ENCODE results near the gene CFTR. TPM values are rescaled to one million over a fixed set of nuclear protein-coding genes. Genes with fewer than 3 reads are reported as not detected.

The CFTR gene
- total and polyA plus RNA-seq, 9 of the 15 experiments (the other 6 are each of a cell fraction or from before 2014, with no cell fraction given) = 0.20 TPM; not detected in 8

DNA sequence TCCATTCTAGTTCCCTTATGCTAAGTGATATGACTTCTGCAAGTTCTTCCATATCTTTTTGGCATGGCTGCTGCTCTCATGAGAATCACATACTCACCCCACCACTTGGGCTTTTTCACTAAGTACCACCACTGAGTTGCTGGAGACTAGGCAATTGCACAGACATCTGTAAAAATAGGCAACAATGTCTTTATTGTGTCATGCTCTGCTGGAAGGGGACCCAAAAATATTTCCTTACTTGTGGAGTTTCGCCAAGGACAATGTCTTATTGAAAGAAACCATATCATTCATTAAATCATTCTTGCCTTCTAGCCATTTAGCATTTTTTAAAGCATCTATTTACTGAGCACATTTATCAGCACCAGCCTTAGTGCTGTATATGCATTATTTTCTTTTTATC, 35.2 kb upstream of the CFTR start:
- FAIRE-seq (no peak), ATAC-seq (no peak), DNase-seq (ENCODE audit: extremely low read depth in 1 of 4, low spot score in 3 of 4) (no peak)
- H3K9me1 ChIP-seq (ENCODE audit: control insufficient read depth, insufficient read depth, low read length) = no peaks in the 10 kb centered on the region
- ChIA-PET POLR2A (no interaction called here), CTCF (ENCODE audit: low intra/inter-chr PET ratio) (no interaction called here)
- no peak overlapping the region for H2AFZ ChIP-seq (ENCODE audit: low read depth, low read length)
- no peaks in the 10 kb centered on the region for H3K36me3 ChIP-seq (ENCODE audit: control insufficient read depth, insufficient read depth, low read length)
- H3K9me3 ChIP-seq (replicated peaks; ENCODE audit: control insufficient read depth, insufficient read depth, low read depth, low read length) = no peaks in the 10 kb centered on the region
- H3K79me2 ChIP-seq (ENCODE audit: control insufficient read depth, insufficient read depth, low read length) = no peaks in the 10 kb centered on the region
- TF ChIP-seq RUNX1 (IDR thresholded peaks at IDR 0.05; ENCODE audit: low read depth) = no peak
- TF ChIP-seq POLR2G (IDR thresholded peaks at IDR 0.05; ENCODE audit: low read depth, low read length) = no peak
- no peak for TF ChIP-seq COPS2 (conservative IDR thresholded peaks at IDR 0.05)
- no peak for TF ChIP-seq KDM4B (IDR thresholded peaks at IDR 0.05; ENCODE audit: borderline replicate concordance in 2 of 2, low read depth in 1 of 2)
- TF ChIP-seq CHCHD3 (CRISPR knock-in tag; IDR thresholded peaks at IDR 0.05) = no peak
- no peak for TF ChIP-seq FOXA3 (CRISPR knock-in tag; conservative IDR thresholded peaks at IDR 0.05 in 1 of 2, IDR thresholded peaks at IDR 0.05 in 1 of 2)
- no peak for TF ChIP-seq PTBP1 (IDR thresholded peaks at IDR 0.05; ENCODE audit: low read depth, low read length)
- TF ChIP-seq, protein P1, sequence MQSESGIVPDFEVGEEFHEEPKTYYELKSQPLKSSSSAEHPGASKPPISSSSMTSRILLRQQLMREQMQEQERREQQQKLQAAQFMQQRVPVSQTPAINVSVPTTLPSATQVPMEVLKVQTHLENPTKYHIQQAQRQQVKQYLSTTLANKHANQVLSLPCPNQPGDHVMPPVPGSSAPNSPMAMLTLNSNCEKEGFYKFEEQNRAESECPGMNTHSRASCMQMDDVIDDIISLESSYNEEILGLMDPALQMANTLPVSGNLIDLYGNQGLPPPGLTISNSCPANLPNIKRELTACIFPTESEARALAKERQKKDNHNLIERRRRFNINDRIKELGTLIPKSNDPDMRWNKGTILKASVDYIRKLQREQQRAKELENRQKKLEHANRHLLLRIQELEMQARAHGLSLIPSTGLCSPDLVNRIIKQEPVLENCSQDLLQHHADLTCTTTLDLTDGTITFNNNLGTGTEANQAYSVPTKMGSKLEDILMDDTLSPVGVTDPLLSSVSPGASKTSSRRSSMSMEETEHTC (IDR thresholded peaks at IDR 0.05) = no peak
- no peak for TF ChIP-seq NUFIP1 (IDR thresholded peaks at IDR 0.05; ENCODE audit: partially characterized antibody)
- TF ChIP-seq BRD4 (IDR thresholded peaks at IDR 0.05) = no peak
- TF ChIP-seq TARDBP (IDR thresholded peaks at IDR 0.05) = no peak
- TF ChIP-seq, protein P2, sequence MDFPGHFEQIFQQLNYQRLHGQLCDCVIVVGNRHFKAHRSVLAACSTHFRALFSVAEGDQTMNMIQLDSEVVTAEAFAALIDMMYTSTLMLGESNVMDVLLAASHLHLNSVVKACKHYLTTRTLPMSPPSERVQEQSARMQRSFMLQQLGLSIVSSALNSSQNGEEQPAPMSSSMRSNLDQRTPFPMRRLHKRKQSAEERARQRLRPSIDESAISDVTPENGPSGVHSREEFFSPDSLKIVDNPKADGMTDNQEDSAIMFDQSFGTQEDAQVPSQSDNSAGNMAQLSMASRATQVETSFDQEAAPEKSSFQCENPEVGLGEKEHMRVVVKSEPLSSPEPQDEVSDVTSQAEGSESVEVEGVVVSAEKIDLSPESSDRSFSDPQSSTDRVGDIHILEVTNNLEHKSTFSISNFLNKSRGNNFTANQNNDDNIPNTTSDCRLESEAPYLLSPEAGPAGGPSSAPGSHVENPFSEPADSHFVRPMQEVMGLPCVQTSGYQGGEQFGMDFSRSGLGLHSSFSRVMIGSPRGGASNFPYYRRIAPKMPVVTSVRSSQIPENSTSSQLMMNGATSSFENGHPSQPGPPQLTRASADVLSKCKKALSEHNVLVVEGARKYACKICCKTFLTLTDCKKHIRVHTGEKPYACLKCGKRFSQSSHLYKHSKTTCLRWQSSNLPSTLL (IDR thresholded peaks at IDR 0.05) = no peak
- TF ChIP-seq ZNF175 (CRISPR knock-in tag; IDR thresholded peaks at IDR 0.05; ENCODE audit: low read depth) = no peak
- TF ChIP-seq ZNF436 (CRISPR knock-in tag; IDR thresholded peaks at IDR 0.05) = no peak
- no peak for TF ChIP-seq GATA2 (CRISPR knock-in tag; IDR thresholded peaks at IDR 0.05)
- TF ChIP-seq KAT2B (IDR thresholded peaks at IDR 0.05; ENCODE audit: low read depth, low read length) = no peak
- TF ChIP-seq MCM5 (IDR thresholded peaks at IDR 0.05; ENCODE audit: low read depth) = no peak
- H3K27ac ChIP-seq (ENCODE audit: extremely low read depth, low read depth, low read length) = no peak overlapping the region
- 0% methylated on average over 1 of the region's 1 CpG for WGBS (ENCODE audit: insufficient coverage, low coverage, missing lambda C conversion rate)
- H3K4me1 ChIP-seq (replicated peaks in 1 of 2; ENCODE audit: control insufficient read depth in 2 of 2, insufficient read depth in 2 of 2, low read length in 2 of 2) = no peaks in the 10 kb centered on the region
- H3K27me3 ChIP-seq (ENCODE audit: control insufficient read depth in 2 of 2, insufficient read depth in 2 of 2, low read length in 2 of 2) = no peaks in the 10 kb centered on the region
- no TSS peak for BruUV-seq (replicated peaks)
- no peak overlapping the region for H3K9ac ChIP-seq (ENCODE audit: insufficient read depth in 1 of 2, low read depth in 2 of 2, low read length in 2 of 2)
- no peaks in the 10 kb centered on the region for H4K20me1 ChIP-seq (replicated peaks; ENCODE audit: control insufficient read depth, insufficient read depth, low read length)
- intact Hi-C loops (cut with micrococcal nuclease) (no loop called here), in situ Hi-C loops (cut with MboI) (no loop called here)
- no peak overlapping the region for H3K4me2 ChIP-seq (ENCODE audit: insufficient read depth, low read length)
- H3K4me3 ChIP-seq = no peak overlapping the region
